IPS DF 19.7 (cell line): ENCODE measurements around the gene CLDN19.
"Not testable (repeated sequence)": the region's sequence is repeated elsewhere in the genome, so short reads cannot be mapped to it uniquely, and the experiment has no call there.

Experiments used
- DNase-seq: peaks from one replicate; pipeline ENCODE4 v3.0.0-alpha.2; 2013; ENCODE audit warnings: low read depth, low spot score

CLDN19 gene

DNA sequence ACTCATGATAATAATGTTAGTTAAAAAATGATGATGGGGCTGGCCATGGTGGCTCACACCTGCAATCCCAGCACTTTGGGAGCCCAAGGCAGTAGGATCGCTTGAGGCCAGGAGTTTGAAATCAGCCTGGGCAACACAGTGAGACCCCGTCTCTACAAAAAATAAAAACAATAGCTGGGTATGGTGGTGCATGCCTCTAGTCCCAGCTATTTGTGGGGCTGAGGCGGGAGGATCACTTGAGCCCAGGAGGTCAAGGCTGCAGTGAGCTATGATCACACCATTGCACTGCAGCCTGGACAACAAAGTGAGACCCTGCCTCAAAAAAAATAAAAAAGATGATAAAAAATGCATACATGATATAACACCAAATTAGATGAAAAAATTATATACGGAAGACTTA is 21.5 kb upstream of the CLDN19 start:
- DNase-seq, result no peak

GRCh38 chr1:42759114-42759513 is 19.1 kb upstream of the CLDN19 start:
- no peak for DNase-seq

DNA sequence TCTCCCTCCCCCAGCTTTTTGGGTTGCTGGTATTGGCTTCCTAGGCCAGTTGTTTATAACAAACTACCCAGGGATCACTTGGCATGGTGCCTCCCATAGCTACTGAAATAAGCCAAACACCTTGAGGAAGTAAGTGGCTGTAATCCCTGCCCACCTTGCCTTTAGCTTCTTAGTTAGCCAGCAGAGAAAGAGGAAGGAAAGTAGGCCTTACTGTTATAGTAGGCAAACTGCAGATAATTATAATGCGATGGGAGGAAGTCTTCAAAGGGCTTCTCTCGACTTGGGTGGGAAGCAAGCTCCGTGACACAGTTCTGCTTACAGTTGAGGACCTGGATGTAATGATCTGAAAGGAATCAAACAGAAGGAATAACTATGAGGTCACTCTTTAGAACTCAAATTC is 18.6 kb upstream of the CLDN19 start:
- DNase-seq, result no peak

GRCh38 chr1:42757892-42758275 is 17.8 kb upstream of the CLDN19 start:
- no peak for DNase-seq

DNA sequence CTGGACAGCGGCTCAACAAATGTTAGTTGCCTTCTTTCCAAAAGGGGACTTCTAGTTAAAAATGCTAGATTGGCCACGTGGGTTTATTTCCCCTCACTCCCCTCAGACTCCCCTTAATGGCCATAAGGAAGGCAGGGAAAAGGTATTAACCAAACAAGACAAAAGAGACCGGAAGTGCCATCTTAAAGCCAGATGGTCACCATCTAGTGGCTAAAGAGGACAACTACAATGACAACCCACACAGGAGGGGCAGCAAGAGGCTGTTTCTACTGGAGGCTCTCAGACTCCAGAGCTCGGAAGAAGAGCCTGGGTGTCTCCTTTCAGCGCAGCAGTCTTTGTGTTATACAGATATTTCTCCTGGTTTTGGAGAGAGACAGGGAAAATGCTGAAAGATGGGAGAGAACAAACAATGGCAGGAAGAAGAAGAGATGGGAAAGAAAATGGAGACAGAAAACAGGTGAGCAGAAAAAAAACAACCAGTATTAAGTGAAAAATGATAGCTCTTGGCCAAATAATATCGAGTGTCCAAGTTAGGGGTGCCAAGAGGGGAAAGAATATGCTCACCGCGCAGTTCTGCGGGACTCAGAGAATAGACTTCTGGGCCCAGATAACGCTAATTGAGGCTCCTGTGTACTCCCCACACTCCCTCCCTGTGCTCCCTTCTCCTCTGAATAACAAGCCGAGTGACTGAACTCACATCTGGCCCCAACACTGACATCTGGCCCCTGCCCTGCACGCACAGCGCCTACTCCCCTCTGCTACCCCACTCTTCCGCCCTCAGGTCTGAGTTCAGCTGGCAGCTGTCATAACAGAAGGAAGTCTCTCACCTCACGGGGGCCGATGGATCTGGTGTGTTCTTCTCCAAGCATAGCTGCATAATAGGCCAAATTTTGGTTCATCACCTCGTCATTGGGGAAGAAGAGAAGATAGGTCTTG is 17.2 kb upstream of the CLDN19 start:
- DNase-seq, result no peak

- no peak for DNase-seq
Observed at GRCh38 chr1:42753070-42753469, 13.0 kb upstream of the CLDN19 start.

- no peak for DNase-seq
Observed at GRCh38 chr1:42752284-42752683, 12.2 kb upstream of the CLDN19 start.

GRCh38 chr1:42751511-42752070 is 11.6 kb upstream of the CLDN19 start:
- not testable (repeated sequence) for DNase-seq

- DNase-seq, result no peak
Observed at GRCh38 chr1:42750041-42750440, 10.0 kb upstream of the CLDN19 start.

DNA sequence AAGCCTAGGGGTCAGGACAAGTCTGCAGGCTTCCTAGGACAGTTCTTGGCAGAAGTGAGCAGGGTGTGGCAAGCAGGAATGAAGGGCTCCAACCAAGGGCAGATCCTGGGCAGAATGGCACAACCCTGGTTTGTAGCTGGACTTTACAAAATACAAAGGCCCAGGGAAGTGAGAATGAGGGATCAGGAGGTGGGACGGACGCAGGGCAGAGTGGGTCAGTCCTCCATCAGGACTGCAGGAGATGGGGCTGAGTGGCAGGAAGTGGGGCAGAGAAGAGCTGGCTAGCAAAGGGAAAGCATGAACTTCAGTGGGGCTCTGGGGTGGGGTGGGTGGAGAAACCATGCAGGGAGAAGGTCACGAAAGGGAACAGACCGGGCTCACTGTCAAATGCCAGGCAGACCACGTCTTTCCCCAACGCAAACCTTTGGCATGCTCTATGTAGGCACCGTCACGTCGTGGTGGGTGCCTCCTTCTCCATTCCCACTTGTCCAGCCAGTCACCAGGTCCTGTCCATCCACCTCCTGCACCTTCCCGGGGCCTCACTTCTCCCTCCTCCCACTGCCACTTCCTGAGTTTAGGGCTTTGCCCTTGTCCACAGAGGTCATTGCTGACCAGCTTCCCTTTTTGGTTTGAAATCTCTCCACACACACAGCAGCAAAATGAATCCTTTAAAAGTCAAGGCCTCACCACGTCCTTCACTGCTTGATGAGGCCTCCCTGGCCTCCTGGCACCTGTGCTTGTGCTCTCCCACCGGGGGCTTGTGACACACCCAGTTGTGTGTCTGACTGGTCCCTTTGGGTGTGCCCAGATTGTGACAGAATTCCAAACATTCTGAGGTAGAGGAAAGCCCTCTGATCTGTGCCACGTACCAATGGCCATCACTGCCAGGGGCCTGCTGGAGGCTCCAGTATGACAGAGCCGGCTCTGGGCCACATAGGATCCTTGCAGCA is 8.7 kb upstream of the CLDN19 start:
- no peak for DNase-seq

DNA sequence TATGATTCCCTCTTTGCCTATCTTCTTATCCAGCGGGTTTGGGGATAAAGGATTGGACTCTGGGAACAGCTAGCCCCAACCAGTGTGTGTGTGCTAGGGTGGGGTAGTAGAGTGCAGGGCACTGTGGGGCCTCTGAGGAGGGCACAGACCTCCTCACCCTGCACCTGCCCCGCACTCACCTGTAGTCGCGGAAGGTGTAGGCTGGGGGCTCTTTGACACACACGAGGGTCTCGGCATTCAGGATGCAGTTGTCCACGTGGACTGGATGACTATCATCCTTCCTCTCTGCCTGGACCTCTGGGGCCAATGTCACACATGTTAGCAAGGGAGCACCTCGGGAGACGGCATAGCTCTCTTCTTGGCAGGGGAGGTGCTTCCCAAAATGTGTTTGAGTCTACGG is 8.0 kb upstream of the CLDN19 start:
- no peak for DNase-seq

- no peak for DNase-seq
Observed at GRCh38 chr1:42747125-42747524, 7.1 kb upstream of the CLDN19 start.

DNA sequence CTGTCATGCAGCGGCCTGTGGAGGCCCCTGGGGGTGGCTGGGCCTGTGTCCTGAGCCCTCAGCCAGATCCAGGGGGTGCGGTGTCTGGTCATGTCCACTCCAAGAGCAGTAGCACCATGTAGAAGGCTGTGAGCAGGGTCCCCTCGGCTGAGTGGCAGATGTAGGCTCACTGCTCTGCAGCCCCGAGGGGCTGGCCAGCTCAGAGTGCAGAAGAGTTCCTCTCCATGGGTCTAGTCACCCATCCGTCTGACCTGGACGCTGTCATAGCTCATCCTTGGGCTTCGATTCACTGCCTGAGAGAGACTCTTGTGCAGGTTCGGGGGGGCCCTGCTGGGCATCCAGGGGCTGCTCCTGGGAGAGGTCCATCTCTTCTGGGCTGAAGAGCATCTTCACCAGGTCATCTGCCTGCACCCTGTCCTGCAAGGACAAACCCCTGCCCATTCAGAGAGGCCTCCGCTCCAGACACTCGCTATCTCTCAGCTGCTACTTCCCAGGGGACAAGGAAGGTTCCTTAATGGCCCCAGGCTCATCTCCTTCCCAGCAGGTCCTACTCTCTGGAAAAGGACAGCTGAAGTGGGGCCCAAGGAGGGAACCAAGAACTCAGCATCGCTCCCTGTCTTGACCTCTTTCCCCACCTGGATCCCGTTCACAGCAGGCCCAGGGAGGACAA is 6.5 kb upstream of the CLDN19 start:
- DNase-seq, result no peak

GRCh38 chr1:42745851-42746250 is 5.8 kb upstream of the CLDN19 start:
- DNase-seq, result no peak

DNA sequence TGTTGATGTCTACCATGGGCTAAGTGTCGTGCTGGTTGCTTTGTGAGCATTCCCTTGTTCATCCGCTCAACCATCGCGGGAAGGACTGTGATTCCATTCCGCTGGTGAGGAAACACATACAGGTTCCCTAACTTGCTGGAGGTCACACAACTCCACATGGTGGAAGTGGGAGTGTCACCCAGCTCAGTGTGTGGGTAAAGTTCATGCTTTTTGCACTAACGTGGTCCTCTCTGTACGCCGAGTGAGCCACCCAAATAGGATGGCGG is 4.0 kb upstream of the CLDN19 start:
- DNase-seq, result no peak

GRCh38 chr1:42743317-42744147 is 3.5 kb upstream of the CLDN19 start:
- no peak for DNase-seq

GRCh38 chr1:42742617-42743316 is 2.7 kb upstream of the CLDN19 start:
- no peak for DNase-seq

DNA sequence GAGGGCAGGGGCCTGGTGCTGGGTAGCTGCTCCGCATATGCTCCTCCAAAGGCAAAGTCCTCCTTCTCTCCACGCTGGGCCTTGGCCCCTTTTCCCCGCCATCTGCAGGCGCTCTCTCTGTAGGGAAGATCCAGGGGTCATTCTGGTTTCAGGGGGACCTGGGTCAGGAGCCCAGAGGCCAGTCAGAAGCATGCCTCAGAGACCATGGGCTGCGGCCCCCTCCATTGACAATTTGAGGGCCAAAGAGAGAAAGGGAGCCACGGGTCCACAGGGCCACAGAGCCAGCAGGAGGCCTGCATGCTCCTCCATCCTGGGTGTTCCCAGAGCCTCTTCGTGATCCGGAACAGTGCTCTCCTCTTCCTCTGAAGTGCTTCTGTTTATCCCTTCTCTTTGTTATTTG is 2.1 kb upstream of the CLDN19 start:
- no peak for DNase-seq

- no peak for DNase-seq
Observed at GRCh38 chr1:42741706-42742105, 1.7 kb upstream of the CLDN19 start.

DNA sequence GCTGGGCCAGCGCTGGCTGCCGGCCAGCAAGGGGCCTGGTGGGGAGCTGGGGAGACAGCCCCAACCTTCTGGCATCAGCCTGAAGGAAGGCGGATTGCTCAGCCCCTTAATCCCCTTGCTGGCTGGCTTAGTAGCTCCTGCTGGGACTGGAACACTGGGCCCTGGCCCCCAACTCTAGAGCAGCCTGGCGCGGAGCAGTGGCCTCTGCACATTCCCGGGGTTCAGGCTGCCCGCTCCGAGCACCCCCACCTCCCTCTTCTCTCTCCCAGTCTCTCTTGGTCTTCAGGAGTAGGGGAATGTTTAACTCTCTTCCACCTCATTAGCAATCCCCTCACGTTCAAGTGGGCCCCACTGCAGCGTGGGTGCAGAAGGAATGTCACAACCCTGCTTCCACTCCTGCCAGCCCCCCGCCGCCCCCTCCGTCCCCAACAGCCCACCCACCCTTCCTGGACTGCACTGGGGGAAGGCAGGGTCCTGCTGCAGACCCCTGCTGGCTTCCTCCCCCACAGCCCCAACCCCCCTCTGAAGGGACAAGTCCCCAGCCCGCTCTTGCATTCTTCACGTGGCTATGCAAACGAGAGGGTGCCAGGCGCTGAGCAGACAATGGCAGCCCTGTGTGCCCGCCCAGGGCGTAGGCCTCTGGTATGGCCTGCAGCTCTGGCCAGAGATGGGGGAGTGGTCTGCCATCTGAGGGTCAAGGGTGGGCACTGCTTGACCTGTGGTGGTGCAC is 980 bp upstream of the CLDN19 start:
- no peak for DNase-seq
